ENCODE measurements around the gene SLC43A3. TPM values are rescaled to one million over a fixed set of nuclear protein-coding genes. Genes with fewer than 3 reads are reported as not detected.
A peak's percentile ranks its signal among the peaks of the same experiment; 100 is the strongest.

SLC43A3 gene
- total and polyA plus RNA-seq, 10 donors: 15.2 to 72.5 (median 35.7) TPM

DNA sequence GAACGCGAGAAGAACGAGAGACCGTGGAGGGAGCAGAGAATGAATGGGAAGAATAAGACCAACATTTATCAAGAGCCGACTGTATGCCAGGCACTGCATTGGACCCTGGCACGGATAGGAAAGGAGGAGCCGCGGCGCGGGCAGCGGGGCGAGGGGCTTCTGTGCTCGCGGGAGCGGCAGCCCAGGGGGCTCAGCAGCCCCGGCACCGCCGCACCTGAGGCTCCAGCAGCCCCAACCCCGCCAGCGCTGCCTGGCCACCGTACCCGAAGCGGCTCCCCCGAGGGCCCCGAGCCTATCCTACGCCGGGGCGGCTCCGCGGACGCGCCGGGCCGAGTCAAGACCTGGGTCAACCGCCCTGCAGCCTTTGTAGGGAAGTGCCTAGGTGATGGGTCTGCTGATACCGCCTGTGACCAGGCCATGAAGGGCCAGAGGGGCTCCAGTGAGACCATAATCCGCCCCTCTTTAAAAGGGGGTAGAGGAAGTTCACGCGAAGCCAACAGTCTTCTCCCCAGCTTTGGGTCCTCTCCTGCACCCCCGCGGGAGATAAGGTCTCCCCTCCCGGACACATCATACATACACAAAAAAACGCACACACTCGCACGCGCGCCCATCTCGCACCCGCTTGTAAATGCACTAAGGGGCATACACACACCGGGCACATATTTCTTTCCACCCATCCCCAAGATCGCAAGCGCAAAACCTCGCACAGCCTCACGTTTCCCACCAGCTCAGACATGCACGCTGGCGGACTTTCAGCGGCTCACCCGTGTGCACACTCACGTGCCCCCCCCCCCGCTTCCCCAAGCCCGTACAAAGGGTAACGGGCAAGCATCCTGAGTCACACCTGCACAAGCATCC lies 32.5 kb upstream of the SLC43A3 start:
- intact Hi-C loops (cut with DNase I; ENCODE audit: low total_unique reads): loop anchor here (5.0 kb wide), 1 partner anchor 183 kb away; no protein-coding TSS in a partner anchor
- 1 to 2% (median 1%) methylated on average over 48 to 62 of the region's 62 CpGs for WGBS, 5 donors
- H3K4me1 ChIP-seq: peaks cover 22 to 51% (median 45%) of the 10 kb centered on the region in 6 donors
- H3K36me3 ChIP-seq: no peaks in the 10 kb centered on the region
- no peak for TF ChIP-seq POLR2A (IDR thresholded peaks at IDR 0.05)
- no peak for TF ChIP-seq POLR2AphosphoS5 (IDR thresholded peaks at IDR 0.05)
- TF ChIP-seq, protein P1, sequence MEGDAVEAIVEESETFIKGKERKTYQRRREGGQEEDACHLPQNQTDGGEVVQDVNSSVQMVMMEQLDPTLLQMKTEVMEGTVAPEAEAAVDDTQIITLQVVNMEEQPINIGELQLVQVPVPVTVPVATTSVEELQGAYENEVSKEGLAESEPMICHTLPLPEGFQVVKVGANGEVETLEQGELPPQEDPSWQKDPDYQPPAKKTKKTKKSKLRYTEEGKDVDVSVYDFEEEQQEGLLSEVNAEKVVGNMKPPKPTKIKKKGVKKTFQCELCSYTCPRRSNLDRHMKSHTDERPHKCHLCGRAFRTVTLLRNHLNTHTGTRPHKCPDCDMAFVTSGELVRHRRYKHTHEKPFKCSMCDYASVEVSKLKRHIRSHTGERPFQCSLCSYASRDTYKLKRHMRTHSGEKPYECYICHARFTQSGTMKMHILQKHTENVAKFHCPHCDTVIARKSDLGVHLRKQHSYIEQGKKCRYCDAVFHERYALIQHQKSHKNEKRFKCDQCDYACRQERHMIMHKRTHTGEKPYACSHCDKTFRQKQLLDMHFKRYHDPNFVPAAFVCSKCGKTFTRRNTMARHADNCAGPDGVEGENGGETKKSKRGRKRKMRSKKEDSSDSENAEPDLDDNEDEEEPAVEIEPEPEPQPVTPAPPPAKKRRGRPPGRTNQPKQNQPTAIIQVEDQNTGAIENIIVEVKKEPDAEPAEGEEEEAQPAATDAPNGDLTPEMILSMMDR (IDR thresholded peaks at IDR 0.05 in 8 of 11, conservative IDR thresholded peaks at IDR 0.05 in 3 of 11): no peak
- peak; percentile 86 for DNase-seq
- no peak overlapping the region for H3K27ac ChIP-seq
- peaks cover 5 to 69% (median 39%) of the 10 kb centered on the region in 7 donors for H3K27me3 ChIP-seq (replicated peaks in 1 of 7)
- no peaks in the 10 kb centered on the region for H3K9me3 ChIP-seq
- peak overlapping the region; percentile 4 to 71 (median 44) for H3K4me3 ChIP-seq

DNA sequence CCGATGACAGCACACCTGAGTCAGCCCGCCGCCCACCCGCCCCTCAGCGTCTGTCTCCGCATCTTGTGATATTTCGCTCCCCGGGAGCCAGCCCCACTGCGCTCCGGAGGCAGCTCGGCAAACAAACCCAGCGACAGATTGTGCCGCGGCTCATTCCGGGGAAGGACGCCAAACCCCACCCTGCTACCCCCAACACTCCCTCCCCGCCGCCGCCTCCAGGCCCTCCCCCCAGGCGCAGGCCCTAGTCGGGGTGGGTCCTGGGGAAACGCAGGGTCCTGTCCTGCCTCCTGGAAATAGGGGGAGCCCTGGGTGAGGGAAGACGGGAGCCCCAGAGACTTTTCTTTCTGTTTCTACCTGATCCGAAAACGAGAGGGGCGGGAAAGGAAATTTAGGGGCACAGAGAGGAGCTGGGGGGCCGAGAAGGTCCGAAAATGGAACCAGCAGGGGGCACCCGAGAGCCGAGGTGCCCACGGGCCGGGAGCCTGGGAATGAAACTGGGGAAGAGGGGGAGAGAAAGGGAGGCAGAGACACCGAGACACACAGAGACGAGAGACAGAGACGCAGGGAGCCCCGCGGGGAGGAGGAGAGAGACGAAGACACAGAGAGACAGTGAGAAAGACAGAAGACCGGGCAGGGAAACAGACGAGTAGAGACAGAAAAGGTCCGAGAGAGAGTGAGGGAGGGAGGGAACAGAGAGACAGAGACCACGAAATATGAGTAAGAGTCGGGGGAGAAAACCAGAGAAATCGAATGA lies 31.7 kb upstream of the SLC43A3 start:
- Histone ChIP-seq H3K9me3 (no peaks in the 10 kb centered on the region), H3K27ac (no peak overlapping the region), H3K4me1 (peaks cover 22 to 47% (median 42%) of the 10 kb centered on the region in 6 donors), H3K36me3 (no peaks in the 10 kb centered on the region), H3K27me3 (replicated peaks in 1 of 7) (peaks cover 5 to 69% (median 39%) of the 10 kb centered on the region in 7 donors), H3K4me3 (peak overlapping the region; percentile 7 to 71 (median 44))
- peak; percentile 82 for DNase-seq
- 0 to 1% (median 1%) methylated on average over 43 to 44 of the region's 44 CpGs for WGBS, 5 donors
- TF ChIP-seq, protein P1 (IDR thresholded peaks at IDR 0.05 in 8 of 11, conservative IDR thresholded peaks at IDR 0.05 in 3 of 11): peak in 10 of 11 experiments; percentile 38 to 83 (median 69)
- no peak for TF ChIP-seq POLR2A (IDR thresholded peaks at IDR 0.05)
- no peak for TF ChIP-seq POLR2AphosphoS5 (IDR thresholded peaks at IDR 0.05)
- intact Hi-C loops (cut with DNase I; ENCODE audit: low total_unique reads): loop anchor here (5.0 kb wide), 1 partner anchor 184 kb away; no protein-coding TSS in a partner anchor

DNA sequence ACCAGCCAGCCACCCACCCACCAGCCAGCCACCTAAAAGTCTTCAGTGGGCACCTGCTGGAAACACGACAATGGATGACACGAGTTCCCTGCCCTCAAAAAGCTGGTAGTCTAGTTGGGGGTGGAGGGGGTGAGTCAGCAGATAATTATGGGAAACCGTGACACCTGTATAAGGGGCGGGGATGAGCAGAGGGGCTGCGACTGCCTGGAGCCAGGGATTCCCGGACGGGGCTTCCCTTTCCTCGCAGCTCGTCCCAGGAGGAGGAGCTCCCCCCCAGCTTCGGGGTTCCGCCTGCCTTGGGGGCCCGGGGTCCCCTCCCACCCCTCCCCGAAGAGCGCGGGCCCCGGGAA lies 31.1 kb upstream of the SLC43A3 start:
- H3K4me3 ChIP-seq: peak overlapping the region in 7 of 8 donors; percentile 22 to 71 (median 45)
- intact Hi-C loops (cut with DNase I; ENCODE audit: low total_unique reads): loop anchor here (5.0 kb wide), 1 partner anchor 184 kb away; no protein-coding TSS in a partner anchor
- peaks cover 22 to 47% (median 42%) of the 10 kb centered on the region in 6 donors for H3K4me1 ChIP-seq
- DNase-seq: no peak
- 1 to 3% (median 2%) methylated on average over 16 of the region's 16 CpGs for WGBS, 5 donors
- TF ChIP-seq, protein P1 (IDR thresholded peaks at IDR 0.05 in 8 of 11, conservative IDR thresholded peaks at IDR 0.05 in 3 of 11): no peak
- no peak for TF ChIP-seq POLR2A (IDR thresholded peaks at IDR 0.05)
- no peak for TF ChIP-seq POLR2AphosphoS5 (IDR thresholded peaks at IDR 0.05)
- no peaks in the 10 kb centered on the region for H3K9me3 ChIP-seq
- no peak overlapping the region for H3K27ac ChIP-seq
- H3K27me3 ChIP-seq (replicated peaks in 1 of 7): peaks cover 5 to 69% (median 39%) of the 10 kb centered on the region in 7 donors
- no peaks in the 10 kb centered on the region for H3K36me3 ChIP-seq
